GM21360 (cell line): ENCODE results near the gene INAFM2.

Source experiments
- ATAC-seq: cut with Tn5 transposase; IDR thresholded peaks from one replicate; pipeline ENCODE4 v1.9.1; 2021; ENCODE audit warnings: mild to moderate bottlenecking, moderate library complexity; ENCODE audit not compliant: unreplicated experiment

Gene INAFM2

DNA sequence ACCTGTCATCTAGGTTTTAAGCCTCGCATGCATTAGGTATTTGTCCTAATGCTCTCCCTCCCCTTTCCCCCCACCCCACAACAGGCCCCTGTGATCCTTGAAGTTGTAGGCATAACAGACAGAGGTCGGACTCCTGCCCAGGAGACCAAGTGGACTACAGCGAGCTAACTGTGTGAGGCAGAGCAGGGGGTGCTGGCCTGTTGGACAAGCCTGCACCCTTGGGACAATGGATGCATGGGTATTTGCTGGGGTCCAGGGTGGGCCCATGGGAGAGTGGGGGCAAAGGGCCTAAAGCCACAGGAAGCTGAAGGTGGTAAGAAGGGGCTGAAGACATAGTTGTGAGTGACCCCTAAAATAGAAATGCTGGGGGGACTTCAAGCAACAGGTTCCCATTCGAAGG is 18.2 kb upstream of the INAFM2 start:
- ATAC-seq: no peak

DNA sequence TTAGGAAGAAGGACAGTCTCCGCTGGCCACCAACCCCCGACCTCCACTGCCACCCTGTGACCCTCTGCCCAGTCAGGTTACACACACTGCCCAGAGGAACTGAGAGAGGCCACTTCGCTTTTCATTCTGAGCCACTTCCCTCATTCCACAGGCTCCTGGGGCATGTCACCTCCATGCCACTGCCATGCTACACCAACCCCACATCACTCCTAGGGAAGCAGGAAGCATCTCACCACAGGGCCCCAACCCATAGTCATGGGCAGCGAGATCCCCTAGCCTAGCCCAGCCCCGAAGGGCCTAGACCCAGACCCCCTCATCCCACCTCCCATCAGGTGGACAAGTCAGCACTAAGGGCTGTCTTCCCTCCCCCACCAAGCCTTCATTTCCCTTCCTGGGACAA is 17.1 kb upstream of the INAFM2 start:
- no peak for ATAC-seq

DNA sequence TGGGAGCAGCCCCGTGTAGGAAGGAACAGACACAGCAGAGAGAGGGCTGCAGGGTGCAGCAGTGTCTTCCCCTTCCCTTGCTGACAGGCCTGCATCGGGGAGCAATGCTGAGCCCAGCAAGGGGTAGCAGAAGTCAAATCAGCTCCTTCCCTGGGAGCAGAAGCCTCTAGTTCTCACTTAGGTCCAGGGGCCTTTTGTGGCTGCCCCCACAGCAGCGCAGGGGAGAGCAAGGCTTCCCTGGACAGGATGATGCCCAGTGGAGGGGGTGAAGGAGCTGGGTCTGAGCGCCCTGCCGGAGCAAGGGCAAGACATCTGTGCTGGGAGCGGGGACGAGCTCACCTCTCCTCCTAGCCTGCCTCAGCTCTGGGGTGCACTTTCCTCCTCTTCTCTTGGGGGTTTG is 16.6 kb upstream of the INAFM2 start:
- no peak for ATAC-seq

DNA sequence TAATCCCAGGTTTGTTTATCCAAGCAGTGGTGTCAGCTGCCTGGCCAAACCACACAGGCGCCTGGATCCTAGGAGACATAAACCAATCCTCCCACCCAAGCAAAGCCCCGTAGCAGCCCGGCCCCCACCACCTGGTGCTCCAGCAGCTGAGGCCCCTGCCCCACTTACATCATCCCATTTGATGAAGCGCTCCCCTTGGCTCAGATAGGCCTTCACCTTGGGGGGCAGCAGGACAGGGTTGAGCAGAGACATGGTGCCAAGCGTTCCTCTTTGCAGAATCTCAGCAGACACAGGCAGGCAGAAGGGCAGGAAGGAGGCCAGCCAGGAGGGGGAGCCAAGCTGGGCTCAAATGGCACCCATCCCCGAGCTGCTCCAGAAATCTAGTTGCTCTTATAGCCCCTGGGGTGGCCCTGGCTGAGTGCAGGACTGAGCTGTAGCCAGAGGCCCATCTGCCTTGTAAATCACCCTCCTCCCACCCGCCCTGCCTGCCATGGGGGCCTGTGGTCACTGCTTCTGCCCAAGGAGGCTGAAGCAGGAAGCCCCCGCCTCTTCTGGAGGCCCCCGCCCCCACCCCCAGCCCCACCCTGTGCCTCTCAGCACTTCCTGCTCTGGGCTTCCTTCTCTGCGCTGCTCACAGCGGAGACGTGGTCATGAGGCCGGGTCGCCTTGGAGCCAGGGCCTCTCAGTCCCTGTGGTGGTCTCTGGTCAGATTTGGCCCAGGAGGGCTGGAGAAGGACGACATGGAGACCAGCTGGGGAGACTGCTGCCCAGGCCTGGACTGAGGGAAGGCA is 15.9 kb upstream of the INAFM2 start, which contains the start of gene PLCB2:
TSS of gene PLCB2 (minus strand) at position 515 of the 791 bp plus-strand sequence. CDS start at position 252, 263 bp downstream.
- no peak for ATAC-seq

DNA sequence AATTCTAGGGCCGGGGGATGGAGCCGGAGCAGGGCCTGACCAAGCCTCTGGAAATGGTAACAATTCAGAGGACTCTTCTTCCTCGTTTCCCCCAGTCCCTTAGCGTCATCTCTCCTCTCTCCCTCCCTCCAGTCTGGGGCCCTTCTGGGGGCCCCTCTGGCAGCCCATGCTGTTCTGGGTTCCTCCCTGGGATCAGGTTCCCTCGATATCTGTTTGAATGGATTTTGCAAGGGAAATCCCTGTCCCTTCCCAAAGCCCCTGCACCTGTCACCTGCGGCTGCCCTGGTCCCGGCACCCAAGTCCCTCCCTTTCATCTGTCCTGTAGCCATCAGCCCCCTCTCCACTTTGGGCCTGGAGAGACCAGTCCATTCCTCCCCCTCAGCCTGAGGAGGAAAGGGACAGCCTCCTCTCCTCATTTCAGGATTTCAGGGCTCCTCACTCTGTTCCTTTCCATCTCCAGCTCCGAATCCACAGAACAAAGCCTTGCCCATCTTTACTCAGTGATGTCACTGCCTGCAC is 14.1 kb upstream of the INAFM2 start:
- no peak for ATAC-seq

DNA sequence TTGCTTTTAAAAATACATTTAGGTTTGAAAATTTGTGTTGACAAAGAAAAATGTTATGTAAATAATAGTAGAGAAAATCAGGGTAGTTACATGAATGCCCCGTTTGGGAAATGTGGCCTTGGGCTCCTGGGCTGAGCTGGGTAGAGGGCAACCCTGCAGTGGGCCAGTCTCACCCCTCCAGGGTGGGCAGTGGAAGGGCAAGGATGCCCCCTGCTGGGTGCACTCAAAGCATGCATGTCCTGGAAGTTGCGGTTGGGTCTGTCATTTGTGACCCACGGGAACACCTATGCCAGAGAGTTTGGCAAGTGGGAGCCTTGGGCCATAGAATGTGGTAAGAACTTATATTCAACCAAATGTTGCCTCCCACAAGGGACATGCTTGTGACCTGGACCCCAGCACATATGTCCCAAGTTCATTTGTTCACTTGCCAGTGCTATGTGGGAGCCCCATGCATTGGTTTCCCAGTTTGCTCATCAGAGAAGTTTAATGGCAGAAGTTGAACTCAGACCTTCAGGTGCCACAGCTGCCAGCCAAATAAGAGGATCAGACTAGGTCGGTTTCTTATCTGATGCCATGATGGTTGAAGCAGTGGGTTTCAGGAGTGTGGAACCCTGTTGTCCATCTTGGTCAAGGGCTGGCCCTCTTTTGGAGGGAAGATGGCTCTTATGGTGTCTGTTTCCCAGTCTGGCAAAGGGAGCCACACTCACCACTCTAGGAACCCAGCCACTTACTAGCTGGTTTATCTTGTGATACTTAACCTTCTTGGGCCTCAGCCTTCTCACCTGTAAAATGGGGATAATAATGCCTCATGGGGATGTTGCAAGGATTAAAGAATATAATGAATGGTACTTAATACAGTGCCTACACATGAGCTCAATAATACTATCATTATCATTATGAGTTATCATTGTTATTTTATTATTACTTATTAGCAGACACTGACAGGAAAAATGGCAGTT is 13.2 kb upstream of the INAFM2 start:
- ATAC-seq: no peak

DNA sequence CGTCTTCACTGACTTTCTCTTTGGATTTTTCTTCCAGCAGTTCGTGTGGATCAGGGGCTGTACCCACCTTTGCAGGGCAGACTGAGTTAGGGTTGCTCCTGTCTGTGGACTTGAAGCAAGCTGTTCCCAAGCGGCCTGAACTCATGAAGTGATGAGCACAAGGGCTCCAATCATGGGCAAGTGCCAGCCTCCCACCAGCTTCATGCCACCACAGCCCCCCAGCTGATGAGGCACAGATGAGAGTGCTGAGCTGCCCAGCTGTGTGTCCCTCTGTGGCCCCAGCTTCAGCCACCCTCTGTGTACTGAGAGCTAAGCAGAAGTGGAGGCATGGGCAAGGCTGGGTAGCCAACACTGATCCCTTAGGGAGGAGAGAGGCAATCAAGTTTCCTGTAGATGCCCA is 12.5 kb upstream of the INAFM2 start:
- ATAC-seq: no peak

DNA sequence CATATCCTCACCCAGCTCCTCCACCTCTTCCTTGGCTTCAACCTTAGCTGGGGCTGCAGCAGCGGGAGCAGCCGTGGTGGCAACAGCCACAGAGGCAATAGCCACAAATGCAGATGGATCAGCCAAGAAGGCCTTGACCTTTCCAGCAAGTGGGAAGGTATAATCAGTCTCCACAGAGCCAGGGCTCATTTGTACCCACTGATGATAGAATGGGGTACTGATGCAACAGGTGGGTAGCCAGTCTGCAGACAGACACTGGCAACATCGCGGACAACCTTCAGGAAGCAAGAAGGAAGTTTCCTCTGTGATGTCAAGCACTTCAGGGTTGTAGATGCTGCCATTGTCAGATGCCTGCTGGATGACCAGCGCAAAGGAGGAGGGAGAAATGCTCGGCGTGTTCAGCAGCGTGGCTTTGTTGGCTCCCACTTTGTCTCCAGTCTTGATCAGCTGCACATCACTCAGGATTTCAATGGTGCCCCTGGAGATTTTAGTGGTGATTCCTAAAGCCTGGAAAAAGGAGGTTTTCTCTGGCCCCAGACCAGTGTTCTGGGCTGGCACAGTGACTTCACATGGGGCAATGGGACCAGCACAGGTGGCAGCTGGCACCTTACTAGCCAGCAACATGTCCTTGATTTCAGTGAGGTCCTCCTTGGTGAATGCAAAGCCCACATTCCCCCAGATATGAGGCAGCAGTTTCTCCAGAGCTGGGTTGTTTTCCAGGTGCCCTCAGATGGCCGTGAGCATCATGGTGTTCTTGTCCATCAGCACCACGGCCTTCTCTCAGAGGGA is 10.9 kb upstream of the INAFM2 start:
- no peak for ATAC-seq

DNA sequence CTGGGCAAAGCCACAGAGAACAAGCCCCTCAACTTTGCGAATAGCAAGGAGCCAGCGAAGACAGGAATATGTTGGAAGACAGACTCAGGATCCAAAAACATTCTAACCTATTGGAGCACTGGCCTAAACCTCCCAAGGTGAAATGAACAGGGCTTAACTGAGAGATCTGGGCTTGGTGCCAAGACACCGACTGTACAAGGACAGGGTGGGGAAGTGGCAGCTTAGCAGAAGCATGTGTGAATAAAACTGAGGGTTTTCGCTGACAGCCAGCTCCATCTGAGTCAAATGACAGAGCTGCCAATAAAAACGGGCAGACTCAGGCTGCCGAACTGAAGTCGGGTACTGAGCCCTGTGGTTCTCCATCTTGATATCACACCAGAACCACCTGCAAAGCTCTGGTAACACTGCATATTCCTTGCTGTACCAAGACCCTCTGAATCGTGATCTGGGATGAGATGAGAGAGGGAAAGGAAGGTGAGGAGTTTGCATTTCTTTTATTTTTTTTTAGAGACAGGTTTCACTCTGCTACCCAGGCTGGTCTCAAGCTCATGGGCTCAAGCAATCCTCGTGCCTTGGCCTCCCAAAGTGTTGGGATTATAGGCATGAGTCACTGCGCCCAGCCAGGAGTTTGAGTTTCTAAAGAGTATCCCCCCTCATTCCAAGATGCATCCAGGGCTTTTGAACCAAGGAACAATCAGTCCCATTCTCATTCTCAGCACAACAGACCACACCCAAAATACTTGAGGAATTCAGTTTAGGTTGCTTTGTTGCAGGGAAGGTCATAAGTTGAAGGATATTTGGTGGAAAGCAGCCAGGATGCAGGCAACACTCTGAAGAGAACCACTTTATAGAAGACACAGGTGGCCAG is 9.7 kb upstream of the INAFM2 start:
- no peak for ATAC-seq

DNA sequence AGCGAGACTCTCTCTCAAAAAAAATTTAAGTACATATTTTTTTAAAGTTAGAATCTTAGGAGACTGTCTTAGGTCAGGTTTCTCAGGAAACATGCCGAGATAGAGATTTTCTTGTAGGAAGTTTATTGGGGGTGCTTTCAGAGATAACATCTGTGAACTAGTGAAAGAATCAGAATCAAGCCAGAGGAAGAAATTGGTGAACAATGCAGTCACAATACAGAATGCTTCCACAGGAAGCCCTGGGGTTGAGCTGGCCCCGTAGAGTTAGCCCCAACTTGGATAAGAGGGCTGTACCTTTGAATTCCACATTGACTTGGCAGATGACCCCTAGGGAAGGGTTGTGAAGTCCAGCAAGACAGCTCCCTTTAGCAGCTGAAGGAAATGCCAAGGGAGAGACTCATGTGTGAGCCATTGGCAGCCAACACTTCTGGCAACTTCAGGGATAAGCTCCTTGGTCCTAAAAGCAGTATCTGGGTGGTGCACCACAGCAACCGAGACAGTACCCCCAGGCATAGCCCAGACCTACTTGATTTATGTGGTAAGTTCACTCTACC is 8.7 kb upstream of the INAFM2 start:
- no peak for ATAC-seq

DNA sequence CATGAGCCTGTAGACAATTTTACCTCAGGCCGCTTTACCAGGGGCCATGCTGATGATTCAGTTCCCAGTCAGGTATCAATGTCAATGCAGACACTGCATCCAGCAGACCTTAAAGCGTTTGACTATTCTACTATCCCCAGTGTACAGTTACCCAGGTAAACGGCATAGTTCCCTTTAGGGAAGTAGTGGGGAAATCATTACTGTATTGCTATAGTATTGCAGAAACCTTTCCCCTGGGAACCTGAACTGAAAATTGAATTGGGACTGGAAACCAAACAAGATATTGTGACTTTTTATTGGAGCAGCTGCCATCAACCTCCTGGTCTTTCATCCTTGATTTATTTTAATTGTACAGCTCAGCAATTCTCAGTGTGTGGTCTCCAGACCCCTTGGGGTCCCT is 6.6 kb upstream of the INAFM2 start:
- ATAC-seq: no peak

DNA sequence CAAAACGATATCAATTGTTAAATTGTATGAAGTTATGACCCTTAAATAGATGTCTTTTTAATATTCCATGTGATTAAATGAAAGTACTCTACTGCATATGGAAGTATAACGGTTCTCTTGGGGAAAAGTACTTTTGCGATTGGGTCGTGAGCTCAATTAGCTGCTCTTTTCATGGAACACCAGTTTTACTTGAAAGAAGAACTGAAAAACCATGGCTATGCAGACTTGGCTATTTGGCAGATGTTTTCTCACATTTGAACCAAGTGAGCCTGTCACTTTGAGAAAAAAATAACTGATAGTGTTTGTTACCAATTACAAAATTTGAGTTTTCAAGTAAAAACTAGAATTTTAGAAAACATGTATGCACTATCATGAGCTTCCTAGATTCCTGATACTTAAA is 5.9 kb upstream of the INAFM2 start:
- ATAC-seq: no peak

DNA sequence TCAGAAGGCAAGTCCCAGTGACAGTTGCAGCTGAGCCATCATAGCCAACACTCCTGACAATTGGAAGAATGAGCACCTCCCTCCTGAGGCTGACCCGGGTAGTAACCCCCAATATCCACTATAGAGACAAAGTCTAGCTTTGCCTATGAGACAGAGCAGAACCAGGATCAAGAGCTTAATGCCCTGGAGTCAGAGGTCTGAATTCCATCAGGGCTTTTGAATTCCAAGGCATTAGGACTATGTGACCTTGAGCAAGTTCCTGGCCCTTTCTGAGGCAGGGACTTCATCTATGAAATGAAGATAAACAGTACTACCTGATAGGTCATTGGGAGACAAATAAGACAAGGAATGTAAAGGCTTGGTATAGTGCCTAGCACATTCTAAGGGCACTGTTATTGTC is 3.1 kb upstream of the INAFM2 start:
- ATAC-seq: no peak

DNA sequence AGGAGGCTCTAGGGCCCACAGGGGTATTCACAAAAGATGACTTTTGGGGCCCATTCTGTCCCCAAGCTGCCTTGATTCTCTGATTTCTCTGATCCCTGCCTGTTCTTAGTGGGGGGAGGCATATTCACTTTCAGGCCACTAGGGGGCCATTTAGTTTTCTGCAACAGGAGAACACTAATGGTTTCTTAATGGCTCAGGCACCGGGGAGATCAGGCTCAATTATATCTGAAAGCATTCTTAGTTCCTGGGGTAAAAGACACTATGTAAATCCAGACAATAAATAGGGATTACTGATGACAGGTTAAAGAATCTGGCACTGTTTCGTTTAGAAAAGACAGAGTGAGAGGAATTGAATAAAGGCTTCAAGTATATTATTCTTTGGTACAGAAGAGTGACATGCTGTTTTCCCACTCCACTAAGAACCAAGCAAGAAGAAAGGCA is 2.5 kb upstream of the INAFM2 start:
- no peak for ATAC-seq

DNA sequence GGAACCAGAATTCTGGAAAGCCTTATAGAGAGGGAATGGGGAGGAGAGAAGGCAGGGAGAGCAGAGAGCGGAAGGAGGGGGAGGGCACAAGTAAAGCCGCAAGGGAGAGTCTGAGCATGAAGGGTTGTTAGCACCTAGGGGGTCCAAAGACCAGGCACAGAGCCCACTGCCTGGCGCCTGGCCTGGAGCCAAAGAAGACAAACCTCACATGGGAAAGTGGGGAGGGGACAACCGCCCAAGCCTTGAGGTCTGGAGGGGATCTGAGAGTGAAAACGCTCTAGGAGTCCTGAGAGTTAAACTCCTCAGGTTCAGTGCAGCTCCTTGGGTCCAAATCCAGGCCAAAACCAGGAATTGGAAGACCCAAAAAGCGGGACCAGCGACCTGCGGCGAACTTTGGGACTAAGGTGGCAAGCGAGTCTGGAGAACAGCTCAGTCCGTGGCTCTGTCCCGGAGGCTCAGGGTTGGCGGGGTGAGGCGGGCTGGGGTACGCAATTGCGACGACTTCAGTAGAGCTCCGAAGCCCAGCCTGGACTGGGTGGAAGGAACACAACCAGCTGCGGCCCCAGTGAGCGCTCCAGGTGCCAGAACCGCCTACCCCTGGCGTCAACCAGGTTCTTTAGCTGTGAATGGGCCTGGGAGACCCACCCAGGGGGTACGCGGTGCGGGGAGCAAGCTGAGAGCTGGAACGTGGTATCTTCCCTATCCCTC is 807 bp upstream of the INAFM2 start:
- ATAC-seq: no peak

DNA sequence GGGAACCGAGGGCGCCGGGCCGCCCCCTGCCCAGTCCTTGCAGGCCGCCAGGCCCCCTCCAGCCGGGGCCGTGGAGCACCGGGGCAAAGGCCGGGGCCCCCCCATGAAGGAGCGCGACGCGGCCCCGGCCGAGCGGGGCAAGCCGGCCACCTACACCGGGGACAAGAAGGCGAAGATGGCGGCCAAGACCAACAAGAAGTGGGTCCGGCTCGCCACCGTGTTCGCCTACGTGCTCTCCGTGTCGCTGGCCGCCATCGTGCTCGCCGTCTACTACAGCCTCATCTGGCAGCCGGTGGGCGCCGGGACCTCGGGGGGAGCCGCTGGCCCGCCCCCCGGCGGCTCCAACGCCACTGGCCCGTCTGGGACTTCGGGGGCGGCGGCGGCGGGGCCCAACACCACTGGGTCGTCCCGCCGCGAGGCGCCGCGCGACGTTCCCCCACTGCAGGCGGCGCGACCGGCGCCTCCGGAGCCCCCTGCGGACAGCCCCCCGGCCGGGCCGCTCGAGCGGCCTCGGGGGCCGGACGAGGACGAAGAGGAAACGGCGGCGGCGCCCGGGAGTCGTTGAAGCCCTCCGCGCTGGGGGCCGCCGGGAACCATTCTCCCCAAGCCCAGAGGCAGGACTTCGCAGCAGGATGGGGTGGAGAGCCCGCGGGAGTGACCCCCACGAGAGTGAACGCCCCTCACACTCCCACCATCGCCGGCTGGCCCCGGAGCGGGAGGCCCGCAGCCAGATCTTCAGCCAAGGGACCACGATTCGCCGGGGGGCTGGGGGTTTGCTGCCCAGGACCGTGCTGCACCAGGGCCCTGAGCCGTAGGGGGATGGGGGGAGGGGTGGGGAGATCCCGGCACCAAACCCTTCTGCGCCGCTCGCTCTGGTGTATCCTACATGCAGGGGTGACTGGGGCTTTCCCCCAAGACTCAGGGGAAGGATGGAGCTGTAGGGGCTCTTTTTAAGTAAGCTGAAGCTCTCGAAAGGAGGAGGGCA is 753 bp downstream of the INAFM2 start:
- peak; percentile 11 for ATAC-seq

DNA sequence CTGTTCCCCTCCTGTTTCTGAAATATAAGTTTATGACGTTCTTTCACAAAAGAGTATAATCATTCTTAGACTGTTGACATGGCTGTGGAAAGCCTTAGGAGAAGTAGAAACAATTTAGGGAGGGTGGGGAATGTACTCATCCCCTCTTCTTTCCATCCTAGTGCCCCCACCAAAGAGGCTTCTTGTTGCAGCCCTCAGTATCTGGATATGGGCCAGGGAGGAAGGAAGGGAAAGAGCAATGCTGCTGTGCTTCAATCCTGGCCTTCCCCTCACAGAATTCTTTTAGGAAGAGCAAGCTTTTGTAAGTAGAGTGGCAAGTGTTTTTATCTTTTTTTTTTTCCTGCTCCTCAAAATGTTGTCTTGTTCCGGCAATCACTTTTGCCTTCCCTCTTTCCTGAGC is 1.7 kb downstream of the INAFM2 start:
- ATAC-seq: no peak

DNA sequence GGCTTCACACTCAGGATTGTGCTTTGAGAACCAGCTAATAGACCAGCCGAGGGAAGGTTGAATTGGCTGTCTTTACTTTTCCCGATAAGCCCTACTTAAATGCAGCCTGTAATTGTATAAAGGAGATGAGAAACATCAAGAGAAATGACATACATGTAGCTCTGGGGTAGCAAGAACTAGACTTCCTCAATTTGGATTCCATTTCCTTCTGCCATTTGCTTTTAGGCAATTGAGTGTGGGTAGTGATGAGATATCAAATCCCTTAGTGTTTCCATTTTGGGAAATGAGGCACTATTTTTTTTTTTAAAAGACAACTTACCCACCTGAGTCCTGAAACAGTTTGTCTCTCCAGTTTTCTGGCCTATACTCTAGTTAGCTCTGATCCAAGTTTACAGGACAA is 2.2 kb downstream of the INAFM2 start:
- no peak for ATAC-seq
